GM12878 (cell line): Measurements from ENCODE around the gene CAMTA1. TPM values are rescaled to one million over a fixed set of nuclear protein-coding genes. Genes with fewer than 3 reads are reported as not detected.

ENCODE experiments used
- ATAC-seq: fragments of 200-7000 bp; cut with Tn5 transposase; 3 replicates; pipeline ENCODE4 v1.9.1; 2020; ENCODE audit warnings: mild to moderate bottlenecking, moderate library complexity
- BruUV-seq: library from RNA; stranded (reverse); fragments of 400-500 nt; replicated peaks from 2 replicates; lab custom pipeline; 2021; lab: Mats Ljungman, UMichigan
- CTCF ChIA-PET: fragments of 300-600 bp; sonication (Branson Sonifier 250); formaldehyde crosslinking; extraction: SDS; loops from one replicate; lab custom pipeline; 2021; ENCODE audit warnings: inconsistent platforms; lab: Yijun Ruan, JAX
- POLR2A ChIA-PET: fragments of 350-600 bp; formaldehyde crosslinking; extraction: SDS; loops from one replicate; lab custom pipeline; 2021; ENCODE audit warnings: inconsistent platforms; lab: Charles Lee
- RAD21 ChIA-PET: fragments of 300-600 bp; sonication (Branson Sonifier 250); formaldehyde crosslinking; loops from one replicate; lab custom pipeline; 2023; ENCODE audit warnings: antibody characterized with exemption; ENCODE audit not compliant: unreplicated experiment; lab: Charles Lee
- SMC1A ChIA-PET: fragments of 300-600 bp; sonication (Branson Sonifier 250); formaldehyde crosslinking; loops from one replicate; lab custom pipeline; 2023; ENCODE audit not compliant: unreplicated experiment, uncharacterized antibody; lab: Charles Lee
- DNase-seq: peaks from one replicate; pipeline ENCODE4 v3.0.0-alpha.2; 2011; ENCODE audit warnings: low read depth, low spot score
- FAIRE-seq: peaks from 3 replicates; lab custom pipeline; 2011; peaks lifted over from hg19 to GRCh38; lab: Jason Lieb, UNC
- H2AFZ ChIP-seq: 2 replicates; pipeline ENCODE4 v1.6.0; 2011; ENCODE audit warnings: low read depth, low read length, control low read depth; ENCODE audit not compliant: control insufficient read depth
- H3K27ac ChIP-seq: 2 replicates; pipeline ENCODE4 v1.5.1; 2011; ENCODE audit warnings: control low read depth; ENCODE audit not compliant: control insufficient read depth, insufficient read depth
- H3K27me3 ChIP-seq, 2 experiments: replicated peaks in 1 of 2; 2 replicates each; pipeline versions ENCODE4 v1.6.0 to v1.6.1; 2011; ENCODE audit warnings: low read length in 1 of 2; ENCODE audit not compliant: control insufficient read depth in 2 of 2, insufficient read depth in 2 of 2
- H3K36me3 ChIP-seq, 2 experiments: 2 replicates each; pipeline ENCODE4 v1.5.1; 2011; ENCODE audit warnings: low read length in 1 of 2; ENCODE audit not compliant: control insufficient read depth in 2 of 2, insufficient read depth in 2 of 2
- H3K4me1 ChIP-seq: 2 replicates; pipeline ENCODE4 v1.6.1; 2011; ENCODE audit warnings: mild to moderate bottlenecking, low read length, moderate library complexity, mixed read lengths; ENCODE audit not compliant: control insufficient read depth, insufficient read depth
- H3K4me2 ChIP-seq: 2 replicates; pipeline ENCODE4 v1.6.0; 2011; ENCODE audit warnings: control low read depth; ENCODE audit not compliant: control insufficient read depth, insufficient read depth
- H3K4me3 ChIP-seq: fragments of 200-600 bp; sonication (generic); 2 replicates; pipeline ENCODE4 v1.5.1; 2016
- H3K79me2 ChIP-seq: 2 replicates; pipeline ENCODE4 v1.6.0; 2011; ENCODE audit warnings: low read length; ENCODE audit not compliant: control insufficient read depth, insufficient read depth
- H3K9ac ChIP-seq: 2 replicates; pipeline ENCODE4 v1.8.0; 2011; ENCODE audit warnings: low read length, control low read depth, mixed read lengths; ENCODE audit not compliant: control insufficient read depth, insufficient read depth
- H3K9me3 ChIP-seq: replicated peaks from 3 replicates; pipeline ENCODE4 v1.5.1; 2011; ENCODE audit warnings: mild to moderate bottlenecking, low read length; ENCODE audit not compliant: control insufficient read depth, insufficient read depth
- H4K20me1 ChIP-seq: 2 replicates; pipeline ENCODE4 v1.6.0; 2011; ENCODE audit not compliant: control insufficient read depth, insufficient read depth
- ATF2 ChIP-seq: IDR thresholded peaks from 2 replicates; pipeline ENCODE4 v1.6.1; 2012; ENCODE audit warnings: low read length, inconsistent platforms
- ATF7 ChIP-seq: fragments of 450-650 bp; IDR thresholded peaks from 2 replicates; pipeline ENCODE4 v1.6.1; 2016; ENCODE audit warnings: low read depth, mild to moderate bottlenecking
- CREM ChIP-seq: IDR thresholded peaks from 2 replicates; pipeline ENCODE4 v1.6.1; 2014; ENCODE audit warnings: antibody characterized with exemption, low read depth
- LARP7 ChIP-seq: fragments of 450-650 bp; IDR thresholded peaks from 2 replicates; pipeline ENCODE4 v1.6.1; 2017; ENCODE audit warnings: mild to moderate bottlenecking
- NFIC ChIP-seq: IDR thresholded peaks from 2 replicates; pipeline ENCODE4 v1.6.1; 2012; ENCODE audit warnings: low read depth, mild to moderate bottlenecking, inconsistent platforms, low read length, moderate library complexity
- PBX3 ChIP-seq: IDR thresholded peaks from 2 replicates; pipeline ENCODE4 v1.6.1; 2011; ENCODE audit warnings: mild to moderate bottlenecking, low read depth, low read length, moderate library complexity; ENCODE audit not compliant: insufficient replicate concordance
- RCOR1 ChIP-seq: conservative IDR thresholded peaks from 2 replicates; pipeline ENCODE4 v1.6.1; 2012; ENCODE audit warnings: low read depth, low read length, improper control_type of control experiment
- RUNX3 ChIP-seq: IDR thresholded peaks from 2 replicates; pipeline ENCODE4 v1.6.1; 2012; ENCODE audit warnings: low read length, inconsistent platforms
- YBX1 ChIP-seq: fragments of 450-650 bp; IDR thresholded peaks from 2 replicates; pipeline ENCODE4 v1.6.1; 2016; ENCODE audit warnings: antibody characterized with exemption
- ZBTB4 ChIP-seq: fragments of 450-650 bp; formaldehyde crosslinking; IDR thresholded peaks from 2 replicates; pipeline ENCODE4 v1.4.0; 2022; ENCODE audit warnings: mild to moderate bottlenecking, moderate library complexity
- ZNF274 ChIP-seq: IDR thresholded peaks from one replicate; pipeline ENCODE4 v1.8.0; 2011; ENCODE audit not compliant: insufficient read length, insufficient read depth
- WGBS: methylation state at CpG from one replicate; pipeline ENCODE4 v1.1.6; 2016; ENCODE audit warnings: low lambda C conversion rate; ENCODE audit not compliant: insufficient replicate concordance, insufficient coverage; ENCODE audit errors: missing lambda C conversion rate; 5-methylcytosine and 5-hydroxymethylcytosine counted together
- in situ Hi-C: fragments of 300-500 bp; cut with MboI; formaldehyde crosslinking; loops from 9 replicates; pipeline ENCODE4 v1.14.3; 2018; ENCODE audit warnings: mixed read lengths
- intact Hi-C: fragments of 100-400 bp; cut with micrococcal nuclease; formaldehyde crosslinking; loops from one replicate; pipeline ENCODE4 v1.14.2; 2022; ENCODE audit not compliant: unreplicated experiment
- polyA plus RNA-seq, 11 experiments: library from polyadenylated mRNA; depleted of rRNA in 4 of 11; unstranded in 6 of 11; stranded (reverse) in 5 of 11; fragments of >200 nt; fragmentation: Nextera tagmentation in 4 of 11; fragmentation: Illumina TruSeq in 1 of 11; extraction: Ambion mirVana in 4 of 11; extraction: Trizol in 1 of 11; gene quantifications; 1 replicate in 1 of 11; 2 replicates in 10 of 11; pipeline versions ENCODE4 v1.2.1 to v1.2.3, GENCODE V29; 2011 to 2016; ENCODE audit warnings: inconsistent platforms in 2 of 11, missing spikeins in 2 of 11, low read depth in 1 of 11
- total RNA-seq, 4 experiments: library from RNA; depleted of rRNA in 3 of 4; stranded (reverse); fragments of >200 nt in 3 of 4; fragmentation: Illumina TruSeq in 1 of 4; extraction: Trizol in 1 of 4; gene quantifications; 2 replicates each; pipeline versions ENCODE4 v1.2.1 to v1.2.3, GENCODE V29; 2013 to 2021

The CAMTA1 gene
- total and polyA plus RNA-seq, 10 of the 15 experiments (the other 5 are each of a cell fraction or from before 2014, with no cell fraction given): 37.7 to 148 (median 76.4) TPM

GRCh38 chr1:7288992-7289391, 503.7 kb downstream of the CAMTA1 start:
- ATAC-seq: no peak
- no TSS peak for BruUV-seq
- TF ChIP-seq LARP7 (no peak), NFIC (no peak), RUNX3 (no peak), ATF7 (no peak), CREM (no peak), YBX1 (no peak)
- in situ Hi-C loops: no loop called here
- Histone ChIP-seq H3K79me2 (no peaks in the 10 kb centered on the region), H3K36me3 (no peaks in the 10 kb centered on the region), H3K4me1 (no peaks in the 10 kb centered on the region), H2AFZ (no peak overlapping the region), H3K9me3 (no peaks in the 10 kb centered on the region), H3K9ac (no peak overlapping the region), H3K4me3 (no peak overlapping the region), H3K27ac (no peak overlapping the region), H3K27me3 (peaks cover 0 to 2% of the 10 kb centered on the region in 2 experiments; a peak in 2 of 4 replicates), H4K20me1 (no peaks in the 10 kb centered on the region), H3K4me2 (no peak overlapping the region)
- RAD21 ChIA-PET: no interaction called here
- POLR2A ChIA-PET: no interaction called here
- DNase-seq: no peak
- intact Hi-C loops: no loop called here
- SMC1A ChIA-PET: no interaction called here
- 23% methylated on average over 5 of the region's 5 CpGs for WGBS
- no peak for FAIRE-seq
- CTCF ChIA-PET: no interaction called here

GRCh38 chr1:7289694-7290093, 504.4 kb downstream of the CAMTA1 start:
- no peak for ATAC-seq
- TF ChIP-seq YBX1 (no peak), PBX3 (no peak), ATF2 (no peak), ZBTB4 (CRISPR knock-in tag) (no peak), ZNF274 (no peak), RCOR1 (no peak)

More at GRCh38 chr1:7289694-7290093, 504.4 kb downstream of the CAMTA1 start:
- ChIA-PET POLR2A (no interaction called here), SMC1A (no interaction called here), CTCF (no interaction called here), RAD21 (no interaction called here)
- Histone ChIP-seq H3K4me3 (no peak overlapping the region), H3K27ac (no peak overlapping the region), H4K20me1 (no peaks in the 10 kb centered on the region), H3K4me1 (no peaks in the 10 kb centered on the region), H3K9me3 (no peaks in the 10 kb centered on the region), H2AFZ (no peak overlapping the region), H3K79me2 (no peaks in the 10 kb centered on the region), H3K36me3 (no peaks in the 10 kb centered on the region), H3K27me3 (peaks cover 0 to 2% of the 10 kb centered on the region in 2 experiments; a peak in 2 of 4 replicates), H3K9ac (no peak overlapping the region), H3K4me2 (no peak overlapping the region)
- BruUV-seq: no TSS peak
- intact Hi-C loops: no loop called here
- FAIRE-seq (no peak), DNase-seq (no peak)
- 0% methylated on average over 2 of the region's 2 CpGs for WGBS
- in situ Hi-C loops: no loop called here
